G401 (cell line): ENCODE data around the gene SCD5. TPM values are rescaled to one million over a fixed set of nuclear protein-coding genes. Genes with fewer than 3 reads are reported as not detected.

Source experiments
- DNase-seq: peaks from one replicate; pipeline ENCODE4 v3.0.0-alpha.2; 2015; ENCODE audit warnings: low spot score
- in situ Hi-C: cut with HindIII; loops from 2 replicates; pipeline ENCODE4 v1.10.0; 2016; ENCODE audit warnings: low sequenced_read_pairs, mixed read lengths
- total RNA-seq: library from RNA; depleted of rRNA; stranded (reverse); fragments of >200 nt; shearing (Covaris generic); gene quantifications from 2 replicates; pipeline ENCODE4 v1.2.3, GENCODE V29; 2014

The SCD5 gene
- total RNA-seq, 1 experiment from 2014 or later, result 10.1 TPM

DNA sequence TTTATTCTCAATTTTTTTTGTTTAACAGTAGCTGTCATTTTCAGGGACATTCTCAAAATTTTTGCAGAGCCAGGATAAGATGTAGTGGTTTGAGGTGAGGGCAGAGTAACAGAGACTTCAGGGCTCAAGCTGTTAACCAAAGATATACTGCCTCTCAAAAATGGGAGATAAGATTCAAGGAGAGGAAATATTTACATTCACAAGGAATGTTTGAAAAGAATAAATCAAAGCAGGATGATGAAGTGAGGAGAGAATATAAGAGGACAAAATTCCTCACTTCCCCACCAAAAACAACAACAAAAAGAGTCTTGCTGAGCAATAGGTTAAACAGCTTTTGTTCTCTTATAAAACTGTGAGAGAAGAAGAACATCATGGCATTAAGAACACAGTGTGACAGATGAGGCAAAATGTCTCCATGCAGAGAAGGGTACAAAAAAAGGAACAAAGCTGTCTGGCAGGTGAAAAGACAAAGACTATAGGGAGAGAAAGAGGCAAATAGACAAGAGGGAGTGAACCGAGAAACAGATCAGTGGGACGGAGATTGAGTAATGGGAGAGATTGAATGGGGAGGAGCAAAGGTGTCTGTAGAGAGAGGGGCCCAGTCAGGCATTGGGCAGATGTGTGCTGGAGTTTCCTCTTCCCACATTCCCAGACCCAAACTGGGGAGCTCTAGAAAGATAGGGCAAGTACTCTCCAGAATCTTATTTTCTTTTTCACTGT, 130.7 kb downstream of the SCD5 start:
- DNase-seq, result no peak

DNA sequence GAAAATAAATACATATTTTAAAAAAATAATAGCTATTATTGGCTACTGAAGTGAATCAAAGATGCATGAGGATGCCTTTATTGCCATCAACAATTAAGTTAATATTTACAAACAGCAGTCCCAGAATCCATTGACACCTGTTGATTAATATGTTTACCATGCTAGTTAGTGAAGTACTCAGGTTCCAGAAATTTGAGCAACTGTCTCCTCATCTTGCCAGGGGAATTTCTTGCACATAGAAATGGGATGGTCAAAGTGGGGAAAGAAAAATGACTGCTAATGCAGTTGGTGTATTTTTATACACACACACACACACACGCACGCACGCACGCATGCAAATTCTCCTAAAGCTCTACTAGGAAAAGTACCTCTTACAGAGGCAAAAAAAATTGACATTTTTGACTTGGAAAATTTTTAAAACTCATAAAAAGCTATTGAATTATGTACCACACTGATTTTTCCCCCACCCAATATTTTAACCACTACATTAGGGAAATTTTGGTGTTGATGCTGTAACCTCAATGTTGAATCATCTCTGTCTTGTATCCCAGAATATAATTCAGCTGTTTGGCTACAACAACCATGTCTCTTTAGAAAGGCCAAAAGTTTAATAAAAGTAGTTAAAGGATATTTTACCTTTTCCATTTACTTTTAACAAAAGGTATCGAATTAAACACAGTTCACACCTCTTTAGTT, 131.5 kb downstream of the SCD5 start:
- in situ Hi-C loops, result no loop called here

More for the DNA sequence above, 130.7 kb downstream of the SCD5 start:
- in situ Hi-C loops, result no loop called here

DNA sequence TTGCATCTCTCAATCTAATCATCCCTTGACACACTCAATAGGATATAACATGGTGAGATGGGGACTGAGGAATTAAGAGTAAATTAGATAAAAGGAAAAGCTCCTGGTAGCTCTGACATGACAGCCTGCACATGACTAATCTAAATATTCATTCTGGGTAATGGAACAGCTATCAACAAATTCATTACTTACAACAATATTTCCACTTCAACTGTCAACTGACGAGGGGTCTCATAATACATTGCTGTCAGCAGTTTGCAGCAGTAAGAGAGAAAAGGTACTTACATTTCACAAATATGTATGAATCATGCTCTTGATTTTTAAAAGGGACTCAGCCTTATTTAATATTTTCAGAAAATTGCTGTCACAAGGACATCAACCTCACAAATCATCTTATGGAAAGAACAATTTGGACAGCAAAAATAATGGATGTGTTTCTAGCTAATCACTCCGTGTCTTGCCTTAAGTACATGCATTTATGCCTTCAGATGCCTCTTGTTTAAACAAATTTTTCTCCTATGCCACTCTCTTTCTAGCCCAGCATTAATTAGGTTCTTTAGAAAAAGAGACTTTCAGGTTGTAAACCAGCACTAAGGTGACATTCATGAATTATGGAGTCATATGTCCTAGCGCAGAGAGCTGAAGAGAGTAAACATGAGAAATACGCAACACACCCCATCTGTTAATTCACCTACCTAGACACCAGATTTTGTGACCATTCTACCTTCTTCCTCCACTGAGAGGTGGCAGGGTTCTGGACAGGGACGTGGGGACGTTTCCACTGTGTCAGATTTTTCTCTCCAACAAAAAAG, 137.2 kb downstream of the SCD5 start:
- no peak for DNase-seq

More for the DNA sequence above, 131.5 kb downstream of the SCD5 start:
- DNase-seq, result no peak

DNA sequence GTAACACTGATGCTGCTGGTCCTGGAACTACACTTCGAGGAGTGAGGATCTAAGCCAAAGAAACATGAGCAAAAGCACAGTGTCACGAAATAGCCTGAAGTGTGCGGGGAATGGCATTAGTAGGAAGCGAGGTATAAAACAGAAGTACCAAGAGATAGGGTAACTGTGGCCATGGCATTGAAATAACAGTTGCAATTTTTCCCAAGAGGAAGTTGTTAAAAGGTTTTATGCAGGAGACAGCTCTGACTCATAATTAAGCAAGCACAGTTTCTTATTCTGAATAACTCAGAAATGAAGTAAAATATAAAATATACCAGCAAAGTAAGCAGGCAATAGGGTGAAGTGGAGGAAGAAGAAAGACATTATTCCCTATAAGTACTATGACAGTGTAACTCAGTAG, 146.5 kb downstream of the SCD5 start:
- in situ Hi-C loops, result no loop called here
- no peak for DNase-seq

More for the DNA sequence above, 137.2 kb downstream of the SCD5 start:
- in situ Hi-C loops, result no loop called here

DNA sequence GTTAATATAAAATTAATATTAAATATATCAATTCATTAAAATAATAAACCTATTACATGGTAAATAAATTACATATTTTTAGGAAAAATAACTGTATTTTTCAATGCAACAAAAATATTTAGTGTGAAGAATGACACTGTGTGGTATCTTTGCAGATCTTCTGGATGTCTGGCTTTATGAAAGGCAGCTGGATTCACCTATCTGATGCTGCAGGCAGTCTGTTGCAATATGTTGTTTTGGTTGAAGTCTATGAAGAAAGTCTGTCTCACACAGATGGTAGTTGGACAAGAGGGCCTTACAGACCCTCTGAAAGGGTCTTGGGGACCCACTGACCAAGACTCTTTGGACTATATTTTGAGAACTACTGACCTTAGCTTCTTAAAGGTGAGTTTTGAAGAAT, 147.7 kb downstream of the SCD5 start:
- in situ Hi-C loops, result no loop called here
- no peak for DNase-seq

- in situ Hi-C loops, result no loop called here
- no peak for DNase-seq
Observed at GRCh38 chr4:82648356-82648755, 150.2 kb downstream of the SCD5 start.

GRCh38 chr4:82645936-82646565, 152.5 kb downstream of the SCD5 start:
- in situ Hi-C loops, result no loop called here
- DNase-seq, result no peak

- DNase-seq, result no peak
- in situ Hi-C loops, result no loop called here
Observed at GRCh38 chr4:82644734-82645126, 153.9 kb downstream of the SCD5 start.

DNA sequence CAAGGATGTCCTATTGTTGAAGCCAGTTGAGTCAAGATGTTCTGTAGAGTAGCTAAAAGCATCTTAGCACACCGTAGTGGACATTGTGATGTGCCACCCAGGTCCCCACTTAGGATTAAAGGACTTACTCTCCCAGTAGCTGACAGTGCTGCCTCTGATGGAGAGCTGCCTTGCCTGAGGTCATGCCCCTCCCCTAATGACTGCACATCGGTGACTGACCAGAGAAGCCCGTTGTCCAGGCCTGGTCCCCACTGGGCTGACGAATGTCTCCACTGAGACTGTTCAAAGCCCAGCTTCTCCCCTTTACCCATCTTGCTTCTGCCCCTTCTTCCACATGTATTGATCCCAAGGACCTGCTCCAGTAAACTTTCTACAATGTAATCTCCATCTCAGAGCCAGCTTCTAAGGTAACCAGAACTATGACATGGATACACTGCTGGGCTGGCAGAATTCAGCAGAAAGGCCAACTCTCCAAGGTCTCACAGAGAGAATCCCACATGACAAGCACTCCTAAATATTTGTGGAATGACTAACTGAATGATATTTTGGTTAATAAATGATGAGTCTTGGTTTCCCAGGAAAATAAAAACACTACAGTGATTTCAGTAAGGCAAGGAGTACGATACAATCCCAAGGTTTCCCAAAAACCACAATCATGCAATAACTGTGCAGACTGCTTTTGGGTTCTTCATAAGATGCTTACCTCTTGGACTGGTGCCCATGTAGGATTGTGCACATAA, 154.4 kb downstream of the SCD5 start:
- DNase-seq, result no peak
- in situ Hi-C loops, result no loop called here

DNA sequence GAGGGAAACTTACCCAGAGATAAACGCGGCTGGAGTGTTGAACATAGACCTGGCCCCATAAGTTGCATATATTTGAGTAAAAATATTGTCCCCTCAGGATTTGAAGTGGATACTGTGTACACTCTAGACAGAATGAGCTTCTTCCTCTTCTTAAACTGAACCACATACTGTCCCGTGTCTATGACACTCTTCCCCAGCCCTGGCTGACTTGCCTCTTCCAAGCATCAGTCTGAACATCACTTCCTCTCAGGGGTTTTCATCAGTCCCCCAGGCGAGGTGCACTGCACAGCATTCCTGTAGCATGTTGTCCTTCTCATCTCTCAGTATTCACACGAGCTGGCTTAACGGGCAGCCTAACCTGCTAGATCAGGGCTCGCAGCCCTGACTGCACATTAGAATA, 156.3 kb downstream of the SCD5 start:
- DNase-seq, result no peak
- in situ Hi-C loops, result no loop called here

- in situ Hi-C loops, result no loop called here
- DNase-seq, result no peak
Observed at GRCh38 chr4:82640540-82640939, 158.1 kb downstream of the SCD5 start.

DNA sequence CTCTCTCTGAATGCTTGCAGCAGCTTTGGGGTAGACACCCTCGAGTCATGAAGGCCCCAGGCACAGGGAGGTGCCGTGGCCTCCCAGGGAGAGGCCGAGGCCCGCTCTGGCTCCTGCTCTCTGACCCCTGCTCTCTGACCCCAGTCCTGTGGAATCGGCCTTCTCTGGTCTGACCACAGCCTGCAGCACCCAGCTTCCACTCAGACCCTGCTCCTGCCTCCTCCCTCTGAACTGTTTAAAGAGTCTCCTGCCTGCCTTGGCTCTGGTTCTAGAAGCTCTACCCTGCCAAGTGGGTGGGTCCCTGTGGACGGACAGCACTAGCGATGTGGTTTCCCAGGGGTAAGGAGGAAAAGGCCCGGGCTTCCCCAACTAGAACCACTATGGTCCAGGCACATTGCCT, 158.6 kb downstream of the SCD5 start:
- DNase-seq, result no peak
- in situ Hi-C loops, result no loop called here

DNA sequence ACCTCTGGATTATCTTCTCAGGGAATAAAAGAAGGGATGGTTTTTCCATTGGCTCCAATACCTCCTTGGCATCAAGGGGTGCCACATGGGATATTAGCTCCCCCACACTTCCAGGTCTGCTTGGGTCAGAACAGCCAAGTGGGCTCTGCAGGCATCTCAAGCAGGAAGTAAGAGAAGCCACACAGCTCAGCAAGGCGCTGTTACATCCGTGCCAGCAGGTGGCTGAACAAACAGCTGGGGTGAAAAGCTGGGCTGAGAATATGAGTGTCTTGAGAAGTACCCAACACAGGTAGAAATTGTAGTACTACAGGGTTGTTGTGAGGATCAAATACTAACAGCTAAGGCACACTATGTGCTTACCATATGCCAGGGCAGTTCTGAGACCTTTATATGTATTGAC, 160.1 kb downstream of the SCD5 start:
- DNase-seq, result no peak

DNA sequence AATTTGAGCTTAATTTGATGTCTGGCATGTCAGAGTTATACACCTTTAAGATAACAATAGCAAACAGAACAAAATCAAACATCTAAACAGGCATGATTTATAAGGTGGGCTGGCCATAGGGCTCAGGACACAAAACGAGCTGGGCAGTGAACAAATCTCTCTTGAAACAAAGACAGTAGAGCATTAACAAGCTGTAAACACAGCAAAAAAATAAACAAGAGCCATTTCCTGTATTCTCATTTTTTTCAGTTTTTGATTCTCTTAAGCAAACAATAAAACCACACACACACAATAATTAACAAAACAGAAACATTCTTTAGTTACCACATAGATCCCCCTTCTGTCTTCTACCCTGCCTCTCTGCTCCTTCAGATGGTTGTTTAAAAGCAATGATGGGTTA, 168.5 kb downstream of the SCD5 start:
- in situ Hi-C loops, result no loop called here

More for the DNA sequence above, 160.1 kb downstream of the SCD5 start:
- in situ Hi-C loops, result no loop called here

DNA sequence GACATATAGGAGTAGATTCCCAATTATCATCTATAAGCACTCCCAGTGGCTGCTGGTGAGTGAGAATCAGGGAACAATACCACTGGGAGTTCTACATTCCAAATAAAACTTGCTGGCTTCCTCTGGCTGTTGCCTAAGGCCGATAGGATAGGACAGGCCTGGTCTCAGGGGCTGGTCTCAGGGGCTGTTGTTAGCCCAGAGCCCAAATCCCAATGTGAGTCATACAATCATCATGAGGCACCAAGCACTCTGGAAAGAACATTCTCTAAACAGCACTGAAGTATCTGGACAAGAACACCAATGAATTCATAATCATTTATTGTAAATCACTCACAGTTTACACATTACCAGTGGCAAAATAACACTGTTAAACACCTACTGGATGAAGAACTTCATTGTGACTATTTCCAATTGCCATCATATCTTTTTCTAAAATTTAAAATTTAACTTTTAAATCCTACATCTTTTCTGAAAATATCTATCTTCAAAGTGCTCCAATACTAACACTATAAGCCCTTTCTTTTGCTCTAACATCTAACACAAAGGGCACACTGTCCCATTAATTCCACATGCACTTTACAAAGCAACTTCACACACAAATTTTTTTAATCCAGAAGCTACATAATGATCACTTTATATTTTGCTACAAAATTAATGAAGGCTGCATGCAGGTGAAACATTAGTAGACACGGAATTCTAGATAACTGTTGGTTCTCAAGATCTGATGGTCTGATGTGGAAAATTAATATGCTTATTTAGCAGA, 169.2 kb downstream of the SCD5 start:
- in situ Hi-C loops, result no loop called here
- no peak for DNase-seq

More for the DNA sequence above, 168.5 kb downstream of the SCD5 start:
- DNase-seq, result no peak

GRCh38 chr4:82626251-82626868, 172.2 kb downstream of the SCD5 start:
- no peak for DNase-seq
- in situ Hi-C loops, result no loop called here

DNA sequence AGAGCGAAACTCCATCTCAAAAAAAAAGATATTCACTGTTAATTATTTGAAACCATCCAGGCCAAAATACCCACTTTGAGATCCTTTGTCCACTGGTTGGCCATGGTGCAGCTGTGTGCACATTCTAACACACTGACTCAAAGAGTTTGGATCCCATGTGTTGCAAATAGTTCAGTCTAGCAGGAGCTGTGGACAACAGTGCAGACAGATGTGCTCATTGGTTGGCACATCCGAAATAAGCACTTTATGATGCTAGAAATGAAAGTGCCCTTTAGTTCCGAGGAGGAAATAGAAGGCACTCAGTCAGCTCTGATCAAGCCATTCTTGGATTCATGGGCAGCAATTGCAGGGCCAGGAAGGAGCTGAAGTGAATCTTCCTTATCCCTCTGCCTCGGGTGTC, 173.8 kb downstream of the SCD5 start:
- in situ Hi-C loops, result no loop called here
- no peak for DNase-seq
